Gastroesophageal sphincter (tissue), 3 donors: ENCODE measurements around the gene CYSTM1.

Experiments used
- CTCF ChIP-seq, 4 experiments: fragments of 200-600 bp in 2 of 4; fragments of 450-650 bp in 2 of 4; sonication (generic) in 1 of 4; IDR thresholded peaks; one replicate each; pipeline ENCODE4 v1.5.1; 2017 to 2019; ENCODE audit warnings: antibody characterized with exemption in 4 of 4, mild to moderate bottlenecking in 2 of 4, moderate library complexity in 2 of 4
- POLR2A ChIP-seq, 2 donors: fragments of 450-650 bp; IDR thresholded peaks; one replicate each; pipeline ENCODE4 v1.6.1; 2017; ENCODE audit warnings: antibody characterized with exemption in 2 of 2, mild to moderate bottlenecking in 2 of 2, moderate library complexity in 1 of 2

DNA sequence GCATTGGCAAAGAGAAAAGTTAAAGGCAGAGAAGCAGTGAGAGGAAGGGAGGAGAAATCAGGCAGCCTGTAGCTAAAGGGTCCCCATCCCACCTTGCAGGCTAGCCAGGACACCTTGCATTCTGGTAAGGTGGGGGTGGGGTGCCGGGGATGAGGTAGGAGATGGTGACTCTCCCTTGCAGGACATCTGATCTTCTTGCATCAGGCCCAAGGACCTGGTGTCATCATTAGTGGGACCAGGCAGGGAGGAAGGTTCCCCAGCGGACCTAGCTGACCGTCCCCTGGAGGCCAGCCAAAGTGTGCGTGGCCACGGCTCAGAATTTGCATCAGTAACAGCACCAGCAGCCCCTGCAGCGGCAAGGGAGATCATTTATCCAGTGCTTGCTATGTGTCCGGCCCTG is 21.7 kb upstream of the CYSTM1 start:
- TF ChIP-seq POLR2A (IDR thresholded peaks at IDR 0.05) (no peak), CTCF (IDR thresholded peaks at IDR 0.05) (no peak)
